Measurements from ENCODE around the gene CUL4A.

The CUL4A gene

GRCh38 chr13:113203507-113204377 lies 5.7 kb upstream of the CUL4A start:
- no peak overlapping the region for H3K27ac ChIP-seq (ENCODE audit: low read length)
- peaks cover 63% of the 10 kb centered on the region for H4K20me1 ChIP-seq (ENCODE audit: insufficient read depth, low read length)
- peaks cover 46% of the 10 kb centered on the region for H3K4me1 ChIP-seq (ENCODE audit: insufficient read depth, low read length)

GRCh38 chr13:113204378-113204734 lies 5.1 kb upstream of the CUL4A start:
- Histone ChIP-seq H3K36me3 (ENCODE audit: insufficient read depth, low read length) (peaks cover 41% of the 10 kb centered on the region), H2AFZ (ENCODE audit: low read depth, low read length) (no peak overlapping the region), H3K4me3 (ENCODE audit: low read depth in 1 of 2, low read length in 2 of 2) (no peak overlapping the region), H3K4me2 (ENCODE audit: insufficient read depth, low read length) (no peak overlapping the region), H3K79me2 (ENCODE audit: insufficient read depth, low read length) (peaks cover 92% of the 10 kb centered on the region), H3K27ac (ENCODE audit: low read length) (no peak overlapping the region), H3K4me1 (ENCODE audit: insufficient read depth, low read length) (peaks cover 46% of the 10 kb centered on the region), H4K20me1 (ENCODE audit: insufficient read depth, low read length) (peaks cover 59% of the 10 kb centered on the region), H3K9me3 (ENCODE audit: insufficient read depth, low read length, severe bottlenecking) (no peaks in the 10 kb centered on the region), H3K27me3 (ENCODE audit: insufficient read depth, low read length, poor library complexity) (no peaks in the 10 kb centered on the region), H3K9ac (ENCODE audit: low read depth, low read length) (no peak overlapping the region)
- ATAC-seq (ENCODE audit: insufficient read depth, low read depth) (no peak), DNase-seq (no peak)
- TF ChIP-seq EZH2 (IDR thresholded peaks at IDR 0.05; ENCODE audit: borderline replicate concordance, low read depth, low read length, severe bottlenecking) (no peak), CTCF (IDR thresholded peaks at IDR 0.05; ENCODE audit: borderline replicate concordance, extremely low read depth, low read length, poor library complexity, severe bottlenecking) (no peak)

More at GRCh38 chr13:113203507-113204377, 5.7 kb upstream of the CUL4A start:
- Histone ChIP-seq H2AFZ (ENCODE audit: low read depth, low read length) (no peak overlapping the region), H3K4me2 (ENCODE audit: insufficient read depth, low read length) (peak overlapping the region; percentile 14; the same call in 1 of the 2 replicates), H3K9ac (ENCODE audit: low read depth, low read length) (no peak overlapping the region; the same call in 1 of the 2 replicates), H3K79me2 (ENCODE audit: insufficient read depth, low read length) (peaks cover 98% of the 10 kb centered on the region), H3K4me3 (ENCODE audit: low read depth in 1 of 2, low read length in 2 of 2) (no peak overlapping the region), H3K27me3 (ENCODE audit: insufficient read depth, low read length, poor library complexity) (no peaks in the 10 kb centered on the region), H3K36me3 (ENCODE audit: insufficient read depth, low read length) (peaks cover 48% of the 10 kb centered on the region), H3K9me3 (ENCODE audit: insufficient read depth, low read length, severe bottlenecking) (no peaks in the 10 kb centered on the region)
- TF ChIP-seq EZH2 (IDR thresholded peaks at IDR 0.05; ENCODE audit: borderline replicate concordance, low read depth, low read length, severe bottlenecking) (no peak), CTCF (IDR thresholded peaks at IDR 0.05; ENCODE audit: borderline replicate concordance, extremely low read depth, low read length, poor library complexity, severe bottlenecking) (no peak)
- DNase-seq, result no peak
- ATAC-seq (ENCODE audit: insufficient read depth, low read depth), result no peak

- Histone ChIP-seq H3K4me3 (ENCODE audit: low read depth in 1 of 2, low read length in 2 of 2) (no peak overlapping the region), H3K79me2 (ENCODE audit: insufficient read depth, low read length) (peaks cover 91% of the 10 kb centered on the region), H3K9ac (ENCODE audit: low read depth, low read length) (no peak overlapping the region), H2AFZ (ENCODE audit: low read depth, low read length) (no peak overlapping the region), H3K27ac (ENCODE audit: low read length) (no peak overlapping the region), H3K4me1 (ENCODE audit: insufficient read depth, low read length) (peaks cover 52% of the 10 kb centered on the region), H3K36me3 (ENCODE audit: insufficient read depth, low read length) (peaks cover 31% of the 10 kb centered on the region), H4K20me1 (ENCODE audit: insufficient read depth, low read length) (peaks cover 49% of the 10 kb centered on the region), H3K9me3 (ENCODE audit: insufficient read depth, low read length, severe bottlenecking) (no peaks in the 10 kb centered on the region), H3K27me3 (ENCODE audit: insufficient read depth, low read length, poor library complexity) (no peaks in the 10 kb centered on the region), H3K4me2 (ENCODE audit: insufficient read depth, low read length) (peak overlapping the region; percentile 84; the same call in 1 of the 2 replicates)
- TF ChIP-seq EZH2 (IDR thresholded peaks at IDR 0.05; ENCODE audit: borderline replicate concordance, low read depth, low read length, severe bottlenecking) (no peak), CTCF (IDR thresholded peaks at IDR 0.05; ENCODE audit: borderline replicate concordance, extremely low read depth, low read length, poor library complexity, severe bottlenecking) (no peak)
- no peak for ATAC-seq (ENCODE audit: insufficient read depth, low read depth)
- no peak for DNase-seq
Measured at GRCh38 chr13:113205428-113205931, 3.9 kb upstream of the CUL4A start.

Data from DND-41 (cell line).